OCI-LY1 (cell line): Measurements from ENCODE around the gene PLS3.

ENCODE experiments used
- H2AFZ ChIP-seq: fragments of 200-600 bp; sonication (generic), shearing (Covaris generic); 2 replicates; pipeline ENCODE4 v1.6.0; 2014; ENCODE audit warnings: antibody characterized with exemption, mild to moderate bottlenecking, low read length
- H3F3A ChIP-seq: fragments of 200-600 bp; sonication (generic), shearing (Covaris generic); 2 replicates; pipeline ENCODE4 v1.6.0; 2014; ENCODE audit warnings: mild to moderate bottlenecking, antibody characterized with exemption, low read length, moderate library complexity; ENCODE audit not compliant: insufficient read depth
- H3K27ac ChIP-seq: fragments of 200-600 bp; sonication (generic); 2 replicates; pipeline ENCODE4 v1.5.1; 2014; ENCODE audit warnings: low read length, mixed run types, mild to moderate bottlenecking, low read depth; ENCODE audit not compliant: poor library complexity, severe bottlenecking
- H3K27me3 ChIP-seq: fragments of 200-600 bp; sonication (generic); 2 replicates; pipeline ENCODE4 v1.6.0; 2014; ENCODE audit warnings: antibody characterized with exemption, mild to moderate bottlenecking, low read length, moderate library complexity; ENCODE audit not compliant: insufficient read depth
- H3K36me3 ChIP-seq: fragments of 200-600 bp; sonication (generic); 2 replicates; pipeline ENCODE4 v1.6.1; 2014; ENCODE audit warnings: mild to moderate bottlenecking, antibody characterized with exemption, low read length, moderate library complexity, mixed read lengths; ENCODE audit not compliant: insufficient read depth
- H3K4me1 ChIP-seq: fragments of 200-600 bp; sonication (generic); 2 replicates; pipeline ENCODE4 v1.5.1; 2014; ENCODE audit warnings: mild to moderate bottlenecking, low read length, moderate library complexity; ENCODE audit not compliant: insufficient read depth, severe bottlenecking
- H3K4me2 ChIP-seq: fragments of 200-600 bp; sonication (generic), shearing (Covaris generic); 2 replicates; pipeline ENCODE4 v1.6.1; 2014; ENCODE audit warnings: low read length
- H3K4me3 ChIP-seq: fragments of 200-600 bp; sonication (generic); 2 replicates; pipeline ENCODE4 v1.5.1; 2014; ENCODE audit warnings: low read length, low read depth, mild to moderate bottlenecking, mixed read lengths; ENCODE audit not compliant: poor library complexity, severe bottlenecking
- H3K79me2 ChIP-seq: fragments of 200-600 bp; shearing (Covaris generic); 2 replicates; pipeline ENCODE4 v1.6.1; 2016; ENCODE audit warnings: mixed run types, low read length, mixed read lengths; ENCODE audit not compliant: insufficient read depth
- H3K9ac ChIP-seq: fragments of 200-600 bp; sonication (generic), shearing (Covaris generic); 2 replicates; pipeline ENCODE4 v1.6.1; 2014; ENCODE audit warnings: mild to moderate bottlenecking, low read length, mixed read lengths
- H3K9me2 ChIP-seq: fragments of 200-600 bp; sonication (generic), shearing (Covaris generic); 2 replicates; pipeline ENCODE4 v1.6.1; 2014; ENCODE audit warnings: low read depth, mild to moderate bottlenecking, low read length, mixed read lengths
- H3K9me3 ChIP-seq: fragments of 200-600 bp; shearing (Covaris generic); 2 replicates; pipeline ENCODE4 v1.6.1; 2014; ENCODE audit warnings: low read length, mixed read lengths
- H4K20me1 ChIP-seq: fragments of 200-600 bp; sonication (generic), shearing (Covaris generic); 2 replicates; pipeline ENCODE4 v1.6.0; 2016; ENCODE audit warnings: mild to moderate bottlenecking, low read length; ENCODE audit not compliant: insufficient read depth
- CTCF ChIP-seq: fragments of 200-600 bp; sonication (generic), shearing (Covaris generic); IDR thresholded peaks from 2 replicates; pipeline ENCODE4 v1.5.1; 2017; ENCODE audit warnings: mild to moderate bottlenecking, antibody characterized with exemption, low read length, moderate library complexity, mixed read lengths
- EZH2 ChIP-seq: fragments of 200-600 bp; sonication (generic), shearing (Covaris generic); IDR thresholded peaks from 2 replicates; pipeline ENCODE4 v1.8.0; 2017; ENCODE audit warnings: borderline replicate concordance, mixed run types, mild to moderate bottlenecking, antibody characterized with exemption, low read length, moderate library complexity, mixed read lengths

Gene PLS3

DNA sequence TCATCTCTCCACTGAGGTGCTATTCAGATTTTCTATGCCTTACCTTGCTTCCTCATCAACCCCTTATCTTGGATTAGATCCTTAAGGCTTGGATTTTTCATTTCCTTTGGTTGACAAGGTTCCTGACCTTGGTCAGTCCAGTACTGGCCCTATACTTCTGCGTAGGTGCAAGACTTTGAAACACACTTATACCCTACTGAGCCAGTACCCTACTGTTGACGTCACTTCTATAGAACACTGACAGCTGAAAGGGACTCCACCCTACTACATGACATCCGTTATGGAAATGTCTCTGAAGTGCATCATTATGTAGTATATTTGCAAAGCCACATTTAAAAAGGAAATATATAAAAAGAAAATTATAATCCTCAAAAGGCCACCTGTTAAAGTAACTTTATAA, 12.0 kb upstream of the PLS3 start:
- Histone ChIP-seq H3F3A (no peaks in the 10 kb centered on the region), H3K4me3 (no peak overlapping the region), H3K27ac (no peak overlapping the region), H3K79me2 (no peaks in the 10 kb centered on the region), H3K9ac (no peak overlapping the region), H3K4me1 (no peaks in the 10 kb centered on the region), H4K20me1 (no peaks in the 10 kb centered on the region), H3K36me3 (no peaks in the 10 kb centered on the region), H3K4me2 (no peak overlapping the region), H2AFZ (no peak overlapping the region), H3K9me3 (no peaks in the 10 kb centered on the region), H3K9me2 (no peaks in the 10 kb centered on the region), H3K27me3 (no peaks in the 10 kb centered on the region)
- TF ChIP-seq CTCF (no peak), EZH2 (no peak)

DNA sequence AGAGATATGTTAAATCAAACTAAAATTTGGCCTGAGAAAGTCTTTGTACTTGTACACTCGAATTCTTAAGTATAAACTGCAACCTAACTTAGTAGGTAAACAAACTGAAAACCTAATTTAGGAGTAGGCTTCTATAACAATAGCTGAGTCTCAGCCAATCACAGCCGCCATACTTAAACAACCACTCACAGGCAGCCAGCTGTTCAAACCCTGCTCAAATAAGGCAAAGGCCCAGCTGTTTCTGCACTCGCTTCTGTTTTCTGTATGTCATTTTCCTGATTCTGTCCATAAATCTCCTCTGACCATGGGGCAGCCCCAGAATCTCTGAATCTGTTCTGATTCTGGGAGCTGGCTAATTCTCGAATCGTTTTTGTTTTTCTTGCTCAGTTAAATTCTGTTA, 7.8 kb upstream of the PLS3 start:
- Histone ChIP-seq H3K4me2 (no peak overlapping the region), H3K4me3 (no peak overlapping the region), H3K4me1 (no peaks in the 10 kb centered on the region), H3K27me3 (no peaks in the 10 kb centered on the region), H3K9me3 (no peaks in the 10 kb centered on the region), H4K20me1 (no peaks in the 10 kb centered on the region), H3K9me2 (no peaks in the 10 kb centered on the region), H3K9ac (no peak overlapping the region), H3F3A (no peaks in the 10 kb centered on the region), H2AFZ (no peak overlapping the region), H3K79me2 (no peaks in the 10 kb centered on the region), H3K36me3 (no peaks in the 10 kb centered on the region), H3K27ac (no peak overlapping the region)
- TF ChIP-seq CTCF, result no peak
- no peak for TF ChIP-seq EZH2

DNA sequence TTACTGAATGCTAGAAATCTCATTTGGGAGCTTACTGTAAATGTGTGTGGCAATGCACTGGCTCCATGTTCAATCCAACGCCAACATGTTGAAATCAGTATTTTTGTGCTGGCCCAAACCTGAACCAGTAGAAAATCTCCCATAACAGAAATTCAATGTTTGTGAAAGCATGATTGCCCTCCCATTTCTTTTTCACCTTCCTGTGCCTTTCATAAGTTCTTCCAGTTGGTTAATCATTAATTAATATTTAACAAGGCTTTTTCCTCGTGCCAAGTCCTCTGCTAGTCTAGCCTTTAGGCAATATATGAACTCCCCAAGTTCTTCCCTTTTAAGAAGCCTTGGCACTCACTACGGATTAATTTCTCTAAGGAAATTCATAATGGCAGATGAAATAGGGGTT, 1.3 kb upstream of the PLS3 start:
- no peak for TF ChIP-seq CTCF
- no peak for TF ChIP-seq EZH2
- Histone ChIP-seq H3K27ac (no peak overlapping the region), H3K4me2 (no peak overlapping the region), H3K9me2 (no peaks in the 10 kb centered on the region), H3F3A (no peaks in the 10 kb centered on the region), H4K20me1 (no peaks in the 10 kb centered on the region), H3K9me3 (no peaks in the 10 kb centered on the region), H3K9ac (no peak overlapping the region), H3K36me3 (no peaks in the 10 kb centered on the region), H3K4me1 (no peaks in the 10 kb centered on the region), H2AFZ (no peak overlapping the region), H3K79me2 (no peaks in the 10 kb centered on the region), H3K4me3 (no peak overlapping the region), H3K27me3 (no peaks in the 10 kb centered on the region)
